Hepatic stellate cell (primary cell): ENCODE data around the gene POGK.
"Not testable (repeated sequence)": the region's sequence is repeated elsewhere in the genome, so short reads cannot be mapped to it uniquely, and the experiment has no call there.

Source experiments
- DNase-seq: peaks from one replicate; pipeline ENCODE4 v3.0.0; 2011; ENCODE audit warnings: low spot score

The POGK gene

DNA sequence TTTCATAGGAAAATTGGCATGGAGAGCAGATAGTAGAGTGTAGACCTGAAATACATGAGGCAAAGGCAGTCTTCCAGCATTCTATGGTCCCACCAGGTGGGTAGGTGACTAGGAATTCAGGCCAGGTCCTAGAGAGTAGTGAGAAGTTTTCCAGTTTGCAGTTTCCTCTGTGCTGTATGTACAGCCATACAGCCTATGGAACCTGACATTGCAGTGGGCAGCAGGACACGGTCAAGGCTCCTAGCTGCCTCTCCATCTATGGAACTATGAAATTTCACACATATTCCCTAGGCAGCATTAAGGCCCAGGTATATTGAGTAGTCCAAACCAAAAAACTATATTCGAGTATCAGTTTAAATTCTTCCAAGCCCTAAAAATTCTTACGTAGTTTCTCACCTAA is 16.3 kb downstream of the POGK start:
- DNase-seq, result no peak

DNA sequence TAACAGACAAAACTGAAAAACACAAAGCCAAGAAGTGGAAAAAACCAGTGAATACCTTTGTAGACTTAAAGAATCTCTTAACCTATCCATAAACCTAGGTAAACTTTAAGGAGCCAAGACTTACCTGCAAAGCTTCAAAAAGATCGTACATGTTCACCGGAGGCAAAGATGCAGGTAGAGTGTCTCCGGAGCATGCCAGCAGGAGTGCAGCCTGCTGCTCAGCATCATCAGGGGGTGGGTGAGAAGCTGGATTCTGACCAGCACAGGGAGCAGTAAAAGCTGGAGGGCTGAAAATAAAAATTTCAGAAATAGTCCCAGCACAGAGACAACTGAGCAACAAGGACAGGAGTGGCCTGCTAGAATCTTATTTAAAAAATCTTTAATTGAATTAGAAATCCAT is 18.7 kb downstream of the POGK start:
- no peak for DNase-seq

- no peak for DNase-seq
Observed at GRCh38 chr1:166858726-166859419, 19.6 kb downstream of the POGK start.

GRCh38 chr1:166859597-166859996 is 20.3 kb downstream of the POGK start:
- DNase-seq, result no peak

DNA sequence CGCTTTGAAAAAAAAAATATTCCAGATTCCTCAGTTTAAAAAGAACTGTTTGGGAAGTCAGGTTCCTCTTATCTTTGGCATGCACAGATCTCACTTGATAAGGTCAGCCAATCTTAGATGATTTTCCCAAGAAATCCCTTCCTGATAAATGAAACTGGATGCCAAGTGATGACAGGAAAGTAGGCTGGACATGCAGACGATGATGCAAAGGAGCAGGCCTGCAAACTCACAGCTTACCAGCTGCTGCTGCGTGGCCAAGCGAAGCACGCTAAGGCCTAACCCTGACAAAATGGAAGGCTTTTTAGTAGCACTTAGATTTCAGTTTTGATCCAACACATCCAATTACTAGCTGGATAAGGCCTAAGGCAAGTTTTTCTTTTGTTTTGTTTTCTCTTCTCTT is 26.7 kb downstream of the POGK start:
- DNase-seq, result no peak

DNA sequence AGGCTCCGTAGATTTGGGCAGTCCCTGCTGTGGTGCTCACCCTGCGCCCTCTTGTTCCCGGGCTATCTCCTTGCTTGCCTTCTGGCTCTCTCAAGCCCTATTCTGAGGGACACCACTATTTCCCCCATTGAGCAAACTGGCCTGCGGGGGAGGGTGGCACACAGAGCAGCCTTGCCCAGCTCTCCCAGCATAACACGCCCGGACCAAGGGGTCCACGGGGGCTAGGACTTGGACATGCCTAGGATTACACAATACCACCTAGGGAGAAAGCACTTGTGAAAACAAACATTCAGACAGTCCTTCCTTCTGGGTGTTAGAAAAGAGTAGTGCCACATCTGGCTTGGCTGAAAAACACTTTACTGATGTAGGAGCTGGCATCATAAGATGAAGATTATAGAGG is 29.4 kb downstream of the POGK start:
- no peak for DNase-seq

DNA sequence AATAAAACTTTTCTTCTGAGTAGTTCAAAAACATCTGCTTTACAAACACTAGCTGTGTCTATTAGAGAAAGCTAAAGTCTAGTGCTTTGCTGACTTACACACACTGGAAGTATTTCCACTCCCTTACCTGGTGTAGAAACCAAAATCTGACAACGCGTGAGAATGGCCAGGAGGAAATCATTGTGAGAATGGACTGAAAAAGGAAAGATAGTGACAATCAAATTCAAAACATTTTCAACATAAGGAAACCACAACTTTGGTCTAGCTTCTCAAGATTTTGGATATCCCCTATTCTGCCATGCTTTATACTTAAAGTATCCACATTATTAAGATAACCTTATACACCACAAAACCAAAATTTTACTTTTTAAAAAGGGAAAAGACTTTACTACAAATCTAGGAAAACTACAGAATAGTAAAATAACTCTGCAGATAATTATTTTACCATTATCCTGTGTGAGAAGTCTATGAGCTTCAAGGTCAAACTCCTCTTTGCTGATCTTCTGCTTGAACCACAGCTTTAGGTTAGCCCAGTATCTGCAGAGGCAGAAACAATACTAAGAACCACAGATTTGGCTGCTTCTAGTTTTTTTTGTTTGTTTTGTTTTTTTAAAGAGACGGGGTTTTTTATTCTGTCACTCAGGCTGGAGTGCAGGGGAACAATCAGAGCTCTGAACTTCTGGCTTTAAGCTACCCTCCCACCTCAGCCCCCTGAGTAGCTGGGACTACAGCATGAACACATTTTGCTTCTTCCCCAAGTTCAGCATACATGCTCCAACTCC is 30.2 kb downstream of the POGK start:
- DNase-seq, result no peak

GRCh38 chr1:166870584-166870983 is 31.3 kb downstream of the POGK start:
- DNase-seq, result no peak

- DNase-seq, result no peak
Observed at GRCh38 chr1:166874464-166874863, 35.2 kb downstream of the POGK start.

DNA sequence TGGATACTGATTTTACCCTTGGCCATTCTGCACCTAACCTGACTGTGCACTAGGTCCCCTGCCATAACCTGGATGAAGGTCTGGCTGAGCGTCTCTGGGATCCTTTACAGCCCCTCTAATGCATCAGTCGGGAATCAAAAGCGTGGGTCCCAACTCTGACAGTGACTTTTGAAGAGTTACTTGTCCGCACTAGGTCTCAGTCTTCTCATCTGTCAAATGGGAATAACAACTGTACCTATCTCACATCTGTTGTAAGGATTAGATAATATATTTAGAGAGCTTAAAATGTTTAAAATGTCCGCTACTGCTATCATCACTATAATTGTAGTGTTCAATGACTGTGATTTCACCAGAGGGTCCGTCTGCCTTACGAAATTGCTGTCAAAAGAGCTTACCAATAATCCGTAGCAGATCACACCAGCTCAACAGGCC is 36.0 kb downstream of the POGK start:
- DNase-seq, result no peak

DNA sequence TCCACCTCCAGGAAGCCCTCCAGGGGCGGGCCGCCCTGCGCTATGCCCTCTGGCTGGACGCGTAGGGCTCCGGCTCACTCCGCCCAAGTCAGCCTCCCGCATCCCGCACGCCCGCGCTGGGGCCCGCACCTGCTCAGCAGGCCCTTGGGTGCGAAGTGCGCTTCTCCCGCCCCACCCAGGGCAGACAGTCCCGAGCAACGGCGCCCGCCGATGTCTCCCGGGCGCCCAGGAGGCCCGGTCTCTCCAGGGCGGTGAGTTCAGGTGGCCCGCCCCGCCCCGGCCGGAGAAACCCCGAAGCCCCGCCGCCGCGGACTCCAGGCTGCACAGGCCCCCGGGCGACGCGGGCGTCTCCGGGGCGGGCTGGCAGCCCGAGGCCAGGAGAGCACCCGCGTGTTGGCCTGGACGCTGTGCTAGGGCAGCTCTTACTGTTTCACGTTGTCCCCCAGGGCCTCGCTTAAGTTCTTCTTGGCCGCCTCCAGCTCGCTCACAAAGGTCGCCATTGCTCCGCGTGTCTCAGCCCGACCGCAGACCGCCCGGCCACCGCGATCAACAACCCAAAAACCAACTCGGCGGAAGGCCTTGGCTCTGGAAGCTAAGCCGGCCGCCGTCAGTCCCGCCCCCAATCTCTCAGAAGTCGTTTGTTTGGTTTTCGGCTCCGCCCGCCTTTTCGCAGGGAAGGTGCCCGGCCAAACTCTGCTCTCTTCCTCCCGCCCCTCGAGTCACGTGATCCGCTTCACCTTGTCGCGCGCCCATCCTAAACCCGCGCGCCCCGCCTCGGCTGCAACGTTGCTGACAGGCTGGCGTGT is 36.7 kb downstream of the POGK start, which contains the start of gene TADA1:
TSS of gene TADA1 (minus strand) at position 531 of the 806 bp plus-strand sequence. CDS start at position 500, 31 bp downstream.
- DNase-seq, result peak; percentile 90

- DNase-seq, result no peak
Observed at GRCh38 chr1:166876540-166876838, 37.2 kb downstream of the POGK start.

DNA sequence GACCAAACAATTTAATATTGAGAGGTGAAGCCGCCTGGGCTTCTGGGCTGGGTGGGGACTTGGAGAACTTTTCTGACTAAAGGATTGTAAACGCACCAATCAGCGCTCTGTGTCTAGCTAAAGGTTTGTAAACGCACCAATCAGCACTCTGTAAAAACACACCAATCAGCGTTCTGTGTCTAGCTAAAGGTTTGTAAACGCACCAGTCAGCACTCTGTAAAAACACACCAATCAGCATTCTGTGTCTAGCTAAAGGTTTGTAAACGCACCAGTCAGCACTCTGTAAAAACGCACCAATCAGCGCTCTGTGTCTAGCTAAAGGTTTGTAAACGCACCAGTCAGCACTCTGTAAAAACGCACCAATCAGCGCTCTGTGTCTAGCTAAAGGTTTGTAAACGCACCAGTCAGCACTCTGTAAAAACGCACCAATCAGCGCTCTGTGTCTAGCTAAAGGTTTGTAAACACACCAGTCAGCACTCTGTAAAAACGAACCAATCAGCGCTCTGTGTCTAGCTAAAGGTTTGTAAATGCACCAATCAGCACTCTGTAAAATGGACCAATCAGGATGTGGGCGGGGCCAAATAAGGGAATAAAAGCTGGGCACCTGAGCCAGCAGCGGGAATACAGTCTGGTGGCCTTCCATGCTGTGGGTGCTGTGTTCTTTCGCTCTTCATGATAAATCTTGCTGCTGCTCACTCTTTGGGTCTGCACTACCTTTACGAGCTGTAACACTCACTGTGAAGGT is 39.1 kb downstream of the POGK start:
- not testable (repeated sequence) for DNase-seq

DNA sequence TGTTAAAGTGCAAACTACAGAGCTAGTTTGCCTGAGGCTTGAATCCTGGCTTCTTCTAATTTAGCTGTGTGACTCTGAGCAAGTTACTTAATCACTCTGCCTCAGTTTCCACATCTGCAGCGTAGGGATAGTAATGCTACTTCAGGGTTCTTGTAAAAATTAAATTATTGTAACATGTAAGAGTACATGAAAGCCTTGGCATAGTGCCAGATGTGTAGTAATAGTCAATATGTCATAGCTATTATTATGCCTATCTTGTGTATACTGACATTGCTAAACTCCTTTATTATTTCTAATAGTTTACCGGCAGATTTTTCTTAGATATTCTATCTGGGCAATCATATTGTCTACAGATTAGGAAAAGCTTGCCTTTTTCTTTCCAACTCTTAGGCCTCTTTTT is 43.6 kb downstream of the POGK start:
- DNase-seq, result no peak

- peak; percentile 44 for DNase-seq
Observed at GRCh38 chr1:166884040-166884642, 44.9 kb downstream of the POGK start.

DNA sequence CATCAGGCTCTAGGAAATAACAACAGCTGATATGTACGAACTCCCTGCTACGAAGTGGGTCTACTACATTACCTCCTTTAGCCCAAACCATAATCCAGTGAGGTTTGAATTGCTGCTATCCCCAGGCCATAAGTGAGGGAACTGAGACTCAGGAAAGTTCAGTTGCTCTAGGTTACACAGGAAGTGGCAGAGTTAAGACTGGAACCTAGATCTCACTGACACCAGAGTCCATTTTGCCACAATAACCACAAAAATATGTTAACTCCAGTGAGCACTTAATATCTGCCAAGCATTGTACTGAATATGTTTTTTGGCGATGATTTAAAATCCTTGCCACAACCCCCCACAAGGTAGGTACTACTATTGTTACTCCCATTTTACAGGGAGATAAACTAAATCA is 45.7 kb downstream of the POGK start:
- DNase-seq, result no peak

- DNase-seq, result no peak
Observed at GRCh38 chr1:166888373-166889111, 49.3 kb downstream of the POGK start.

GRCh38 chr1:166889776-166890175 is 50.5 kb downstream of the POGK start:
- no peak for DNase-seq

- DNase-seq, result no peak
Observed at GRCh38 chr1:166895766-166896165, 56.5 kb downstream of the POGK start.

DNA sequence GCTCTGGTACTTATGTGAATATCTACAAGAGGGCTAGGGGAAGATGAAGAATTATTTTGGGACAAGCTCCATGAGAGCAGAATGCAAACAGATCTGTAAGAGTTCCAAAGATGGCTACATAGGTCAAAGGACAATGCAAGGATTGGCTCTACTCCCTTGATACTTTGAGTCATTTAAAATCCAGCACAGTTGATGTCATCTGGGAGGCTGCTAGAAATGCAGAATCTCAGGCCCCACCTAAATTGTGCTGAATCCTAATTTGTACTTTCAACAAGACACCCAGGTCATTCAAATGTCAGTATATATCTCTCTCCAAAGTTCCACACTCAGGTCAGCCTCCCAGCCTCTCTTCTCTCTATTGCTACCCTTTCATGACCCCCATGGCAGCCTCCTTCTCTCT is 60.5 kb downstream of the POGK start:
- no peak for DNase-seq

GRCh38 chr1:166900987-166901386 is 61.7 kb downstream of the POGK start:
- no peak for DNase-seq
